ENCODE measurements around the gene DTNB. TPM values are rescaled to one million over a fixed set of nuclear protein-coding genes. Genes with fewer than 3 reads are reported as not detected.

The DTNB gene
- total and polyA plus RNA-seq, 12 donors: 4.7 to 27.5 (median 9.4) TPM

GRCh38 chr2:25684577-25685473 lies 11.4 kb upstream of the DTNB start:
- H3K4me1 ChIP-seq (replicated peaks in 1 of 2): no peaks in the 10 kb centered on the region
- no peak for TF ChIP-seq POLR2A (IDR thresholded peaks at IDR 0.05)
- no peak for TF ChIP-seq CTCF (IDR thresholded peaks at IDR 0.05)
- no peaks in the 10 kb centered on the region for H3K36me3 ChIP-seq (replicated peaks in 1 of 2)
- no peaks in the 10 kb centered on the region for H3K9me3 ChIP-seq (replicated peaks in 1 of 3)
- H3K27ac ChIP-seq: no peak overlapping the region
- H3K4me3 ChIP-seq: no peak overlapping the region
- WGBS, 4 donors: 69 to 77% (median 76%) methylated on average over 20 of the region's 20 CpGs
- H3K27me3 ChIP-seq: no peaks in the 10 kb centered on the region
- intact Hi-C loops (cut with DNase I): no loop called here
- no peak for DNase-seq

- TF ChIP-seq CTCF (IDR thresholded peaks at IDR 0.05): no peak
- WGBS, 4 donors: 76 to 88% (median 83%) methylated on average over 4 of the region's 4 CpGs
- intact Hi-C loops (cut with DNase I): no loop called here
- Histone ChIP-seq H3K9me3 (replicated peaks in 1 of 3) (no peaks in the 10 kb centered on the region), H3K27ac (no peak overlapping the region), H3K36me3 (replicated peaks in 1 of 2) (no peaks in the 10 kb centered on the region), H3K4me1 (replicated peaks in 1 of 2) (no peaks in the 10 kb centered on the region), H3K4me3 (no peak overlapping the region), H3K27me3 (no peaks in the 10 kb centered on the region)
- DNase-seq: no peak
Measured at GRCh38 chr2:25682082-25682481, 8.7 kb upstream of the DTNB start.

GRCh38 chr2:25677877-25678276 lies 4.5 kb upstream of the DTNB start:
- H3K9me3 ChIP-seq (replicated peaks in 1 of 3): no peaks in the 10 kb centered on the region
- H3K4me3 ChIP-seq: no peak overlapping the region
- WGBS, 4 donors: 77 to 88% (median 86%) methylated on average over 4 of the region's 4 CpGs
- H3K36me3 ChIP-seq (replicated peaks in 1 of 2): no peaks in the 10 kb centered on the region
- TF ChIP-seq POLR2A (IDR thresholded peaks at IDR 0.05) (no peak), CTCF (IDR thresholded peaks at IDR 0.05) (no peak)
- H3K27ac ChIP-seq: no peak overlapping the region
- intact Hi-C loops (cut with DNase I): loop anchor here in 1 of 2 donors (10.0 kb wide), 1 partner anchor 73 kb away; no protein-coding TSS in a partner anchor
- no peak for DNase-seq
- H3K4me1 ChIP-seq (replicated peaks in 1 of 2): no peaks in the 10 kb centered on the region
- H3K27me3 ChIP-seq: no peaks in the 10 kb centered on the region

- DNase-seq: no peak
- Histone ChIP-seq H3K4me1 (replicated peaks in 1 of 2) (peaks cover 0 to 12% of the 10 kb centered on the region in 2 donors), H3K27me3 (no peaks in the 10 kb centered on the region), H3K4me3 (peak overlapping the region in 2 of 4 donors; percentile 14 to 87), H3K27ac (peak overlapping the region in 4 of 5 donors; percentile 21 to 94 (median 66)), H3K9me3 (replicated peaks in 1 of 3) (no peaks in the 10 kb centered on the region), H3K36me3 (replicated peaks in 1 of 2) (no peaks in the 10 kb centered on the region)
- no peak for TF ChIP-seq POLR2A (IDR thresholded peaks at IDR 0.05)
- no peak for TF ChIP-seq CTCF (IDR thresholded peaks at IDR 0.05)
- intact Hi-C loops (cut with DNase I): loop anchor here in 1 of 2 donors (10.0 kb wide), 1 partner anchor 69 kb away; no protein-coding TSS in a partner anchor
- 13 to 18% (median 16%) methylated on average over 7 to 10 of the region's 10 CpGs for WGBS, 4 donors
Measured at GRCh38 chr2:25674077-25674362, 643 bp upstream of the DTNB start.
